ENCODE measurements around the gene MTFR1L. TPM values are rescaled to one million over a fixed set of nuclear protein-coding genes. Genes with fewer than 3 reads are reported as not detected.

Gene MTFR1L
- total RNA-seq, 1 experiment from 2014 or later: 28.9 TPM

- Mint-ChIP-seq H3K9me3 (no peaks in the 10 kb centered on the region), H3K27me3 (ENCODE audit: low read depth) (no peaks in the 10 kb centered on the region; the same call in 1 of the 2 replicates), H3K4me1 (peaks cover 49% of the 10 kb centered on the region), H3K36me3 (no peaks in the 10 kb centered on the region), H3K27ac (peak overlapping the region; percentile 58; the same call in 1 of the 2 replicates), H3K4me3 (no peak overlapping the region)
- DNase-seq (ENCODE audit: low spot score) (no peak), ATAC-seq (no peak)
- ChIA-PET POLR2A (no interaction called here), CTCF (interaction anchor here (0.9 to 1.3 kb wide), 4 partner anchors 8 to 154 kb away, joined by 3 to 7 read pairs (median 4); no protein-coding TSS in a partner anchor)
- TF ChIP-seq ETV6 (CRISPR knock-in tag; IDR thresholded peaks at IDR 0.05) (no peak), ZNF532 (CRISPR knock-in tag; IDR thresholded peaks at IDR 0.05; ENCODE audit: borderline replicate concordance) (no peak), ATF2 (CRISPR knock-in tag; IDR thresholded peaks at IDR 0.05; ENCODE audit: borderline replicate concordance, low read depth) (no peak), MLX (CRISPR knock-in tag; IDR thresholded peaks at IDR 0.05) (no peak), AR (CRISPR knock-in tag; IDR thresholded peaks at IDR 0.05) (no peak), NR1H2 (CRISPR knock-in tag; IDR thresholded peaks at IDR 0.05) (no peak), ZBTB43 (CRISPR knock-in tag; IDR thresholded peaks at IDR 0.05) (no peak), MXD4 (CRISPR knock-in tag; IDR thresholded peaks at IDR 0.05; ENCODE audit: borderline replicate concordance) (no peak), CREB1 (CRISPR knock-in tag; IDR thresholded peaks at IDR 0.05) (no peak), ERG (CRISPR knock-in tag; IDR thresholded peaks at IDR 0.05) (no peak), ZSCAN18 (CRISPR knock-in tag; IDR thresholded peaks at IDR 0.05) (no peak), SMAD3 (CRISPR knock-in tag; IDR thresholded peaks at IDR 0.05; ENCODE audit: borderline replicate concordance) (no peak), MAX (CRISPR knock-in tag; IDR thresholded peaks at IDR 0.05) (no peak), ZNF121 (CRISPR knock-in tag; IDR thresholded peaks at IDR 0.05) (no peak), CREM (CRISPR knock-in tag; IDR thresholded peaks at IDR 0.05) (no peak), ZNF219 (CRISPR knock-in tag; IDR thresholded peaks at IDR 0.05; ENCODE audit: borderline replicate concordance) (no peak), ARID4B (CRISPR knock-in tag; IDR thresholded peaks at IDR 0.05; ENCODE audit: borderline replicate concordance) (no peak), ZNF671 (CRISPR knock-in tag; IDR thresholded peaks at IDR 0.05) (no peak), ZNF317 (CRISPR knock-in tag; IDR thresholded peaks at IDR 0.05; ENCODE audit: borderline replicate concordance, low read depth) (no peak)
Measured at GRCh38 chr1:25772164-25772563, 47.6 kb upstream of the MTFR1L start.
